NCI-H526 (cell line): ENCODE data around the gene CRISPLD2.
"Not testable (repeated sequence)": the region's sequence is repeated elsewhere in the genome, so short reads cannot be mapped to it uniquely, and the experiment has no call there.

Experiments used
- DNase-seq, 2 experiments: peaks; one replicate each; lab custom pipeline; 2025; lab: John Stamatoyannopoulos, UW

CRISPLD2 gene

DNA sequence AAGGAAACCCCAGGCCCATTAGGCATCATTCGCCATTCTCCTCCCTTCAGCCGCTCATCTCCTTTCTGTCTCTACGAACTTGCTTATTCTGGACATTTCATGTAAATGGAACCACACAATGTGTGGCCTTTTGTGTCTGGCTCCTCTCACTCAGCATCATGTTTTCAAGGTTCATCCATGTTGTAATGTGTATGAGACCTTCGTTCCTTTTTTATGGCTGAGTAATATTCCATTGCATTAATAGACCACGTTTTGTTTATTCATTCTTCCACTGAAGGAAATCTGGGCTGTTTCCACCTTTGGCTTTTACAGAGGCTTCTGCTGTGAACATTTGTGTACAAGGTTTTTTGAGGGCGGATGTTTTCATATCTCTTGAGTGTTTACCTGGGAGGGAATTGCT, 3.2 kb downstream of the CRISPLD2 start:
- DNase-seq, result no peak

DNA sequence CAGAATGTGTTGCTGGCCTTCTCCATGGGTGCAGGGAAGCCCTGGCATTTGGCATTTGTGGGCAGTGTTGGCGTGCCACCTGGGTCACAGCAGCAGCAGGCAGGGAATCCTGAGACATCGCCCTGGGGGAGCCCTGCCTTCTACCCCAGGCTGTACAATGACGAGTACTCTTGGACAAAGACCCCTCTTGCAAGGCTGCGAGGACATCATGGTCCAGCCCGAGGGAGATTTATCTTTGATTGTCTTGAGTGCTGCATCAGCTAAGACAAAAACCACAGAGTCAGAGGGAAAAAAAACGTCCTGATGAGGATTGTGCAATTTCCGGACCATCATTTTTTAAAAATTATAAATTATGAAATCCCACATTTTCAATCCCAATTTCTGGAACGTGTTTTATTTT, 3.7 kb downstream of the CRISPLD2 start:
- DNase-seq, result no peak

DNA sequence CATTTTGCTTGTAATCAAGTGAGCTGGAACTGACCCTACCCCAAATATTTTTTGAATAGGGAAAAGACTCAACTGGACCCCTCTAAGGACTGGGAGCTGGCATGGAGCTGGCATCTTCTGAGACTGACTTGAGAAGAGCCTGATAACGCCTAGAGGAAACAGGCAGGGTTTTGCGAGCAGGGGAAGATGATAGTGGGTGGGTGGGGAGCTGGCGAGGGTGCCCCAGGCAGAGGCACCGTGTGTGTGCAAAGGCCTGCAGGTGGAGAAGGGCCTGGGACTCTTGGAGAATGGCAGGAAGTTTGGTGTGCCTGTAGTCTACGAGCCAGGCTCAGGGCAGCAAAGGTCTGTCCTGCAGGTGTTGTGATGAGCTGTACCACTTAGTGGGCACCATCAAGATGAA, 4.1 kb downstream of the CRISPLD2 start:
- no peak for DNase-seq

DNA sequence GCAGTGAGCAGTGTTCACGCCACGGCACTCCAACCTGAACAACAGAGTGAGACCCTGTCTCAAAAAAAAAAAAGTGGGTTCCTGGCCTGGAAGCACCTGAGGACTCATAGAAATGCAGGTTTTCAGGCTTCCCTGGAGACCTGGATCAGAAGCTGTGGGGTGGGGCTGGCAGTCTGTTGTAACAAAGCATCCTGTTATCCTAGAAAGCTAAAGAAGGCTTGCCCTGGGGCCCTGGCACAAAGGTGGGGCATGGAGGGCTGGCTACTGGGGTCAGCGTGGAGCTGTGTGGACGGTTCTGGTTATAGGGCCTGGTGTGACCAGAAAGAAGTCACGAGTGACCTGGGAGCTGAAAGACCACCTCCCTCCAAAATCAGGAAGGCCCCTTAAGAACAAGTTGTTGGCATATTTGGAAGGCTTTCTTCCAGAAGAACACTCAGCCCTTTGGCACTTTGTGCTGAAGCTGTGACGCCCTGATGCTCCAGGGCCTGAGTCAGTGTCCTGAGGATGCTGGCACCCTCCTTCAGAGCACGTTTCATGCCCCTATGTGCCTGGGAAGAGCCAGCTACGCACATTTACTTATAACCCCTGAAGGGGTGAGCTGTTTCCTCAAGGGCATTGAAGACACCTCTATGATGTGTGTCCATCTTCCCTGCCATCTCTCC, 6.2 kb downstream of the CRISPLD2 start:
- no peak for DNase-seq

DNA sequence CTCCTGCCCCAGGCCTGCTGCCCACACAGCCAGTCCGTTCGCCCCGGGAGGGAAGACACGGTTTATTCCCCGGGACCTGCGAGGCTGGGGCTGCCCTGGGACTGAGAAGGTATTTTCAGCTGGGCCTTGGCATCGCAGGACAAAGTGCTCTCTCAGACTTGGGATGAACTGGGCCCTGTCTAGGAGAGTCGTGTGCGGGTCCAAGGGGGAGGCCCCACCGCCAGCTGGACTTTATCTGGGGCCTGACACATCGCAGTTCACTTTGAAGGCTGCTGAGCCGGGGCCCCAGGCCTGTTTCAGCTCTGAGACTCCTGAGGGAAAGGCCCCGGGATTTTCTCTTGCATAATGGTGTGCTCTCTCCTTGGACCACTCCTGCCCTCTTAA, 6.8 kb downstream of the CRISPLD2 start:
- no peak for DNase-seq

DNA sequence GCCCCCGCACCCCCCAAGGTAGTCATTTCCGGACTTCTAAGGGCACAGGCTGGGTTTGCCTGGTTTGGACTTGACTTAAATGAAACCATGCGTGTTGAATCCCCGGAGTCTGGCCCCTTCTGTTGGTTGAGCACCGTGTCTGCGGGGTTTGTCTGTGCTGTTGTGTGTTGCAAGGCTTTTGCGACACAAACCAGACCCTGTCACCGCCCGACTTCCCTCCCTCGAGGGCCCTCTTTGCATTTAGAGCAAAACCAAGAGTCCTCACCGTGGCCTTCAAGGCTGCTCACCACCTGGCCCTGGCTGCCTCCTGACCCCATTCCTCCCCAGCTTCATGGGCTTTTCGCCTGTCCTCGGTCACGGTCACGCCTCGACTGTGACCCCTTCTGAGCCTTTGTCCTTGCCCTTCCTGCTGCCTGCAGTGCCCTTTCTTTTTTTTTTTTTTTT, 7.4 kb downstream of the CRISPLD2 start:
- DNase-seq, result no peak

DNA sequence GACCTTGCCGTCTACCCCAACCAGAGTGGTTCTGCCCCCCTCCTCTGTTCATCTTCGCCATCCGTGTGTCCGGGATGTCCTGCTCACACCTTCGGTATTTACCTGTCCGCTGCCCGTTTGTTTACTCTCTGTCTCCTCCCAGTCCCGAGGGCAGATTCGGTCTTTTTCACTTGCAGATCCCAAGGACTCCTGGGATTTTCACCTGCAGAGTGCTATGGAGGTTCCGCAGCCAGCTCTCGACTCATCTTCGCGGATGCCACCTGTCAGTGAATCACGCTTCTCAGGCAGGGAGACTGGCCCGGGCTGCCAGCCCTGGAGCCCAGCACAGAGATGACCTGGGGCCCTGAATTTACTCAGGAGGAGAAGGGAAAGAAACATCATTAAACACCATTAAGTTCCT, 8.1 kb downstream of the CRISPLD2 start:
- peak in 1 of 2 experiments; percentile 12 for DNase-seq

DNA sequence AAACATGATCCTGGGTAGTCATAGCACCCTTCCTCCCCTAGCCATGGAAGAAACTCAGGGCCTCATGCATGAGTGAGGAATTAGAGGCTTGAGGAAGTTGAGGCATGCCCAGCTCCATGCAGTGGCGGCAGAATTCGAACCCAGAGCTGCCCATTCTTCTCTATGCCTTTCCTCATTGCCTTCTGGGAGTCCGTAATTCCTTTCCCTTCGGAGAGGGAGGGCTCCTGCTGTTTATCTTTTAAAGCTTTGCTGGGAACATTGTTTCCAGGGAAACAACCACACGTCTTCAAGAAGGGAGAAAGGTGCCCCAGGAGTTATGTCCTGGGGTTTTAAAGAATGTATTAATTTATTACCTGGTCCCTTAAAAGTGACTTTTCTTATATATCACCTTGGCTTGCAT, 8.5 kb downstream of the CRISPLD2 start:
- no peak for DNase-seq

DNA sequence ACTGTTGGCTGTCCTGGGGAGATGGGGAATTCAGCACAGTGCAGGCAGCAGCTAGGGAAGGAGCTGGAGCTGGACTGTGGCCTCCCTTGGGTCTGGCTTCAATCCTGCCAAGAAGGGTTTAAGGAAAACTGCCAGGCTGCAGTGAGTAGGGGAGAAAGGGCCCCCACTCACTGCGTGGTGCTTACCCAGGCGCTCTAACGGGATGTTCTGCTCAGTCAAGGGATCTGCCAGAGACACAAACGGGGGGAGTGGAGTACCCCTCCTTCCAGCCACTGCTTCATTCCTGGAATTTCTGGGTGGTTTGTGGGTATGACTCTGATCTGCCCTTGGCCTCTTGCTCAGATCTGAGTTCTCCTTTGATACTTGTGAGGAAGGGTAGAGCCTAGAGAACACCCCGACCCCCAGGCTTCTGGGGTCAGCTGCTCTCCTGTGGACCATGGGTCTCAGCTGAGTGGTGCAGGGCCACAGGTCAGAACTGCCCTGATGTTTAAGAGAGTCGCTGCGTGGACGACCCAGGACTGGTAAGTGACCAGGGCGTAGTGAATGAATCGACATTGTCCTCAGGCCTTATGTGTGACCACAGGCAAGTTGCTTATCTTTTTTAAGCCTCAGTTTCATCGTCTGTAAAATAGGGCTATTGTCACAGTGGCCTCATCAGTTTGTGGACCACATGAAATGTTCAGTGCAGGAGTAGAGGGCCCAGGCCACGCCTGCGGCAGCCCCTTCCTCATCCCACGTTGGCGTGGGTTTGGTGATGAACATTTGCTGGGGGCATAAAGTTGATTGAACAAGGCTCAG, 9.6 kb downstream of the CRISPLD2 start:
- no peak for DNase-seq

DNA sequence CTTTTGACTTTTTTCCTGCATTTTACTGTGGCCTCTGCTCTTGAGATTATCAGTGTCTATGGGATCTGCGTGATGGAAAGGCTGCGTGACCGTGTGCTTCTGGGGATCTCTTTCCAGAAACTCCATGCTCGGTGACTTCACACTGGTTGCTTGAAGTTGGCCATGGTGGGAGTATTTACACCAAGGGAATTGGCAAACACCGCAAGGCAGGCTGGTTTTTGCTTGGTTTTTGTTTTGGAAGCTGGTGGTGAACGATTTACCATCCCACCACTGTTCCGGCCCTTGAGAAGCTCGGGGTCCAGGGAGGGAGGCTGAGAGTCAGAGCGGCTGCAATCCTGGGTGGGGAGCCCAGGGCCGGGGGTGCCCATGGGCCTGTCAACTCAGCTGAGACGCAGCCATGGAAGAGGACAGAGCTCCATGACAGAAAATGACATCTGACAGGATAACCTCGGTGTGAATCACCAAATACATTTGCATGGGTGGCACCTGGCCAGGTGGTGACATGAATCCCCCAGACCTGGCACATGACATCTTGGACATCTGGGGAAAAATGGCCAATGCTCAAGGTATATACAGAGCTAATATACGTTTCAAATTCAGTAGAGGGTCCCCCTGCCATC, 11.1 kb downstream of the CRISPLD2 start:
- DNase-seq, result no peak

DNA sequence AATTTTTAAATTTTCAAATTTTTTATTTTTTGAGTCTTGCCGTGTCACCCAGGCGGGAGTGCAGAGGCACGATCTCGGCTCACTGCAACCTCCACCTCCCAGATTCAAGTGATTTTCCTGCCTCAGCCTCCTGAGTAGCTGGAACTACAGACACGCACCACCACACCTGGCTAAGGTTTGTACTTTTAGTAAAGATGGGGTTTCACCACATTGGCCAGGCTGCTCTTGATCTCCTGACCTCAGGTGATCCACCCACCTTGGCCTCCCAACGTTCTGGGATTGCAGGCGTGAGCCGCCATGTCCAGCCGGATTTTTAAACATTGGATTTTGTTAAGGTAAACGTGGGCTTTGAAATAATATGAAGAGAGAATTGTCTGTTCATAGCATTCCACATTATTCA, 11.9 kb downstream of the CRISPLD2 start:
- not testable (repeated sequence) for DNase-seq

DNA sequence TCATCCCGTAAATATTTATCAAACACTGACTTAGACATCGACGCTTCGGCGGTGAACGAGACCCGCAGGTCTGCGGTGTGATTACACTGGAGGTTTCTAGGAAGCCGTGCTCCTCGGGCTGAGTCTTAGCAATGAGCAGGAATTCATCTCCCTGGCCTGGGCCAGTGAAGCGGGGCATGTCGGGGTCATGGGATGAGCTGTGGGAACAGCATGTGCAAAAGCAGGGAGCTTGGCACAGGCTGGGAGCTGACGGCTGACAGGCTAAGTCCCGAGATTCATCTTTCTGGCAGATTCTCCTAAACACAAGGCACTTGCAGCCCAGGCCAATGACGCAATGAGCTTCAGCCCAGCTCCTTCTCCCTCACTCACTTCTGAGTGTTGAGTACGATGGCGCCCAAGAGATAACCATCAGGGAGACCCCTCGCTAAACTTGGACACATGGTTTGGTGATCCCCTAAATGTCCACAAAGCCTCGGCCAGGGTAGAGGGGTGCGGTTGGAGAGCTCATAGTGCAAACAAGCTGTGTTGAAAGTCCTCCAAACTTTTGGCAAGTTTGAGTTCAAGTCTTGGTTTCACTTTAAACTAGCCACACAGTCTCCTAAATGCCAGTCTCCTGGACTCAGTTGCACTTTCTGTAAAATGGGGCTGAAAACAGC, 12.8 kb downstream of the CRISPLD2 start:
- no peak for DNase-seq

DNA sequence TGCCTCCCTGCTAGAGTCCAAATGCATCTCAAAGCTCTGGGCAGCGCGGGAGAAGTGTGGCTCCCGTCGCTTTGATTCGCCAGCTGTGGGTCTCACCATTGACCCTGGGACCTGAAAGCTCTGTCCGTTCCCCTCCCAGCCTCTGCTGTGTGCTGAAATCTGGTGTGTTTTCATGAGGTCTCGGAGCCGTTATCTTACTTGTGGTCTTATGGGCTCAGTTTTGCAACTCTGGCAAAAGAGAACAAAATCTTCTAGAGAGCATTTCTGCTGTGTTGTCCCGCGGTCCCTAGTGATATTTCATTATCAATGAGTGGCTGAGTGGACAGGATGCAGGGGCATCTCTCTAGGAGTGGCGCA, 13.3 kb downstream of the CRISPLD2 start:
- DNase-seq, result no peak

DNA sequence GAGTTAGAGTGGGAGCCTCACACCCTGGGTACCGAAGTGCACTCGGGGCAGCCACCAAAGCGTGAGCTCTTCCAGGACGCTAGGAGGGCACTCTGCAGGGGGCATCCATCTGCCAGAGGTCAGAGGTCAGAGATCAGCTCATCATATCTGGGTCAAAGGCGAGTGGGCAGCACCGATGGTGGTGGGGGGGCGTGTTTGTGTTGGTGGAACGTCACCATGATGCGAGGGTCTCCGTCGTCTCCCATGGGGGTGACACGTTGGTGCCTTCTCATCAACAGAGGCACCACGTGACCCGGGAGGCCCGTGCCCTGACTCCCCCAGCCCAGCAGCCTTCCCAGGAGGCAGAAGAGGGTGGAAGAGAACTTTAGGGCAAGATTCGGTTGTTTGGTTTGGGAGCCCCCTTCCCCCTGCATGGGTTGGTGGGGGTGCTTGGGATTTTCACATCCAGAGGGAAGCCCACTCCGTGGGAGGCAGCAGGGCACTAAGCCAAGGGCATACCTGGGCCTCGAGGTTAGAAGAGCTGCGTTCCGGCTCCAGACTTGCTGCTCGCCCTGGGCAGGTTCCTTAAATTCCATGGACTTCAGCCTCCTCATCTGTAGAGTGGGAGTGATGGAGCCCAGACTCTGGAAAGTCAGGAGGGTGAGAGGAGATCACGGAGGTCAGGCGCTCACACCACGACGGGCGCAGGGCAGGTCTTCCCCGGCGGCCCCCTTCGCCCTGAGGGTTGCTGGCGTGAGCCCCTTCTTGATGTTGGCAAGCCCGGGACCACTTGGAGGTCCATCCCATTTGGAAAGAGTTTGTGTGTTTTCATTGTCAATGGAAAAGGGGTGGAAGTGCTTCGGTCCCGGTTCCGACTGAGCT, 14.0 kb downstream of the CRISPLD2 start:
- DNase-seq, result no peak

DNA sequence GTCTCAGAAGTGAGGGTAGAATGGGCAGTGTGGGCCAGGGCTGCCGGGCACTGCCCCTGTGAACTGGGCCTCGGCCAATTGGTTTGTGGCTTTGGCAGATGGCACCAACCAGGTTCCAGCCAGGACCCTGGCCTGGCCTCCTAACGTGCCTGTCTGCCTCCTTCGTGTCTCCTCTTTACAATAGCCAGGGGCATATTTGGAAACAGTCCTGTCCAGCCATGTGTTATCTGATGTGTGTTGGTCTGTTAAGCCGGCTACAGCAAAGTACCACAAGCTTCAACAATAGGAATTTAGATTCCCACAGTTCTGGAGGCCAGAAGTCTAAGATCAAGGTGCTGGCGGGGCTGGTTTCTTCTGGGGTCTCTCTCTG, 14.6 kb downstream of the CRISPLD2 start:
- DNase-seq, result no peak

DNA sequence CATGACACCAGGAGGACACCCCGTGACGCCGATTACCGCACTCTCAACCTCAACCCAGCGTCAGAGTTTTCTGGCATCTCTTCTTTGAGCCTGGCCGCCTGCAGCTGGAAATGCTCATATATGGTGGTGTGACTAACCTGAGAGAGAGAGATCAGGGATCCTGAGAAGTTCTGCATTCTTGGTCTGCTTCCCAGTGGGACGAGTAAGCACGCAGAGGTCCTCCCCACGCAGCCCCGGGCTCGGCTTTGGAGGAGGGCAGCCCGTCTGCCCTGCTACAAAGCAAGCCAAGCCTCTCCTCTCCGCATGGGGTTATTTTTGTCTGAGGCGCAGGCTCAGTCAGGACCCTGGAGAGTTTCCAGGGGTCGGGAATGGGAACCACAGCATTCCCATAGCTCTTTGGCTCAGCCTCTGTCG, 16.5 kb downstream of the CRISPLD2 start:
- DNase-seq, result no peak

DNA sequence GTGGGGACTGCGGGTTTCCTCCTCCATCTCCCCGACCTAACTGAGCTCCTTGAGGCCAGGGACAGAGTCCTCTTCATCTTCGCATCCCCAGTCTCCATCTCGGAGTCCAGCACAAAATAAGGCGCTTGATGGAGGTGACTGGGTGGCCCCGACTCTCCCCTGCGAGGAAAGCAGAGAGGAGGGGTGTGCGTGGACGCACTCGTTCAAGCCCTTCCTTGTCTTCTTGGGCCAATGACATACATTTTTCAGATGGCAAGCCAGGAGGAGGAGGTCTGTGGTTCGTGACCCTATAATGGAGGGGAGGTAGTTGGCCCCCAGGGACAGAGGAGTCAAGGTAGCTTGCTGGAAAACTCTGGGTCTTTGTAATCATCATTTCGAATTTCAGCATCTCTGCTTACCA, 17.2 kb downstream of the CRISPLD2 start:
- DNase-seq, result no peak

DNA sequence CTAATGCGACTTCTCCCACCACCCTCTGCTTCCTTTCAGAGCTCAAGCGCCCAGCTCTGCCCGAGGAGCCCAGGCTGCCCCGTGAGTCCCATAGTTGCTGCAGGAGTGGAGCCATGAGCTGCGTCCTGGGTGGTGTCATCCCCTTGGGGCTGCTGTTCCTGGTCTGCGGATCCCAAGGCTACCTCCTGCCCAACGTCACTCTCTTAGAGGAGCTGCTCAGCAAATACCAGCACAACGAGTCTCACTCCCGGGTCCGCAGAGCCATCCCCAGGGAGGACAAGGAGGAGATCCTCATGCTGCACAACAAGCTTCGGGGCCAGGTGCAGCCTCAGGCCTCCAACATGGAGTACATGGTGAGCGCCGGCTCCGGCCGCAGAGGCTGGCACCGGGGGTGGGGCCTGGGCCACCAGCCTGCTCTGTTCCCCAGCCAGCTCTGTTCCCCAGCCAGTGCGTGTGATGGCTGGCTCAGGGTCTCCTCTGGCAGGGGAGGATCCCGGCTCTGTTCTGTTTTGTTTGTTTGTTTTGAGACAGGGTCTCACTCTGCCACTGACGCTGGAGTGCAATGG, 18.7 kb downstream of the CRISPLD2 start:
- no peak for DNase-seq

DNA sequence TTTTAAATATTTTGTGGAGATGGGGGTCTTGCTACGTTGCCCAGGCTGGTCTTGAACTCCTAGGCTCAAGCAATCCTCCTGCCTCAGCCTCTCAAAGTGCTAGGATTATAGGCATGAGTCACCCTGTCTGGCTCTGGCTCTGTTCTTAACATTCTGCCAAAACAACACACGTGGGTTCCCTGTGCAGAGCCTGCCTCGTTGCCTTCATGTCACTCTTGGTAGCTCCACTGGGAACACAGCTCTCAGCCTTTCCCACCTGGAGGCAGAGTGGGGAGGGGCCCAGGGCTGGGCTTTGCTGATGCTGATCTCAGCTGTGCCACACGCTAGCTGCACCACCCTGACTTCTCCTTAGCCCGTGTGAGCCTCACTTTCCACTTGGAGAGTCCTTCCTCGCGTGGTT, 19.3 kb downstream of the CRISPLD2 start:
- DNase-seq, result peak in 1 of 2 experiments; percentile 9

DNA sequence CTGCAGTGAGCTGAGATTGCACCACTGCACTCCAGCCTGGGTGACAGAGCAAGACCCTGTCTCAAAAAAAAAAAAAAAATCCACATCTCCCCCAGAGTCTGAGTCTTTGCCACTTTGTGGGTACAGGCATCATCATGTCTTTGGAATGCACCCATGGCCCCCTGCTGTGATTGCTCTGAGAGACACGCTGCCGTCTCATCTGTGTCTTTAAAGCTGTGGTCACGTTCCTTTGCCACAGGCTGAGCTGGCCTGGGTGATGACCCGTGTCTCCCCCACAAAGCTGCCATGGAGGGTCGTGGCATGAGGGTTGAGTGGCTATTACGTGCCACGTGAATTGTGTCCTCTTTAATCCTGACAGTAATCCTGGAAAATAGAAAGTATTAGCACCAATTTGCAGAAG, 20.2 kb downstream of the CRISPLD2 start:
- no peak for DNase-seq
